Inflammatory macrophage treated with lipopolysaccharide for 4 hours (primary cell): ENCODE results near the gene OAS2.
"Not testable (repeated sequence)": the region's sequence is repeated elsewhere in the genome, so short reads cannot be mapped to it uniquely, and the experiment has no call there.

Source experiments
- DNase-seq: peaks from one replicate; pipeline ENCODE4 v3.0.0-alpha.2; 2020

Gene OAS2

DNA sequence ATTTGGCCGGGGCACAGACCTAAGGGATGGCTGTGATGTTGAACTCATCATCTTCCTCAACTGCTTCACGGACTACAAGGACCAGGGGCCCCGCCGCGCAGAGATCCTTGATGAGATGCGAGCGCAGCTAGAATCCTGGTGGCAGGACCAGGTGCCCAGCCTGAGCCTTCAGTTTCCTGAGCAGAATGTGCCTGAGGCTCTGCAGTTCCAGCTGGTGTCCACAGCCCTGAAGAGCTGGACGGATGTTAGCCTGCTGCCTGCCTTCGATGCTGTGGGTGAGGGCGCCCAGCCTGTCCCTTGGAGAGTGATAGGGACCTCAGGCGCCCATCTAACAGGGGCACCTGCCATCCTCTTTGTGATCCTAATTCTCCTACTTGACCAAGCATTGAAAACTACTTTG is 27.6 kb upstream of the OAS2 start:
- no peak for DNase-seq

DNA sequence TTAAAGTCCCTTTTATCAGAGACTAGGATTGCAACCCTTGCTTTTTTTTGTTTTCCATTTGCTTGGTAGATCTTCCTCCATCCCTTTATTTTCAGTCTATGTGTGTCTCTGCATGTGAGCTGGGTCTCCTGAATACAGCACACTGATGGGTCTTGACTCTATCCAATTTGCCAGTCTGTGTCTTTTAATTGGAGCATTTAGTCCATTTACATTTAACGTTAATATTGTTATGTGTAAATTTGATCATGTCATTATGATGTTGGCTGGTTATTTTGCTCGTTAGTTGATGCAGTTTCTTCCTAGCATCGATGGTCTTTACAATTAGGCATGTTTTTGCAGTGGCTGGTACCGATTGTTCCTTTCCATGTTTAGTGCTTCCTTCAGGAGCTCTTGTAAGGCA is 21.2 kb upstream of the OAS2 start:
- DNase-seq = not testable (repeated sequence)

DNA sequence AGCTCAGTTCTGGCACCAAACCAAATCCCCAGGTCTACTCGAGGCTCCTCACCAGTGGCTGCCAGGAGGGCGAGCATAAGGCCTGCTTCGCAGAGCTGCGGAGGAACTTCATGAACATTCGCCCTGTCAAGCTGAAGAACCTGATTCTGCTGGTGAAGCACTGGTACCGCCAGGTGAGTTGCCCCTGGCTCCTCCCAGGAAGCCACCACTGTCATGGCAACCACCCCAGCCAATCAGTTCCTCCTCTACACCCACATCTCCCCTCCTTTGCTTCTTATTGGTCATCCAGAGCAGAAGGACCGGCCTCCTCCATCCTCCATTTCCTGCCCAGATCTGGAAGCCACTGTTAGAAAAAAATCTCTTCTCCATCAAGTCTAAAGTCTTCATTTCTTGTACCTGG is 17.2 kb upstream of the OAS2 start:
- no peak for DNase-seq

DNA sequence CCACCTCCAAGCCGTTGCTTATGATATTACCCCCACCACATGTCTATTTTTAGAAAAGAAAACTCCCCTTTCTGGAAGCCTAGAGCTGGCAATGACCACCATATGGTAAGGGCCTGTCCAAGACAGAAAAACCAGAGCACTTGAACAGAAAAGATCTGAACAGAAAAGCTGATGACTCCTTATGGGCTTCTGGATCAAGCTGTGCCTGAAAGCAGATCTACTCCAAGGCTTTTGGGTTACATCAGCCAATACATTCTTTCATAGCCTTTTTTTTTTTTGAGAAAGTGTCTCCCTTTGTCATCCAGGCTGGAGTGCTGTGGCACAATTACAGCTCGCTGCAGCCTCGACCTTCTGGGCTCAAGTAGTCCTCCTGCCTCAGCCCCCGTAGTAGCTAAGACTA is 16.8 kb upstream of the OAS2 start:
- no peak for DNase-seq

DNA sequence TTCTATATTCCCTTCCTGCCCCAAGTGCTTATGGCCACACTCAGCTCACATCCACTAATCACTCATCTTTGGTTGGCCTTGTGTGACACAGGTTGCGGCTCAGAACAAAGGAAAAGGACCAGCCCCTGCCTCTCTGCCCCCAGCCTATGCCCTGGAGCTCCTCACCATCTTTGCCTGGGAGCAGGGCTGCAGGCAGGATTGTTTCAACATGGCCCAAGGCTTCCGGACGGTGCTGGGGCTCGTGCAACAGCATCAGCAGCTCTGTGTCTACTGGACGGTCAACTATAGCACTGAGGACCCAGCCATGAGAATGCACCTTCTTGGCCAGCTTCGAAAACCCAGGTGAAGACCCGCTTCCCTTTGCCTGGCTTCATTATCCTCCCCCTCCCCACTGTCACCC is 15.8 kb upstream of the OAS2 start:
- no peak for DNase-seq

DNA sequence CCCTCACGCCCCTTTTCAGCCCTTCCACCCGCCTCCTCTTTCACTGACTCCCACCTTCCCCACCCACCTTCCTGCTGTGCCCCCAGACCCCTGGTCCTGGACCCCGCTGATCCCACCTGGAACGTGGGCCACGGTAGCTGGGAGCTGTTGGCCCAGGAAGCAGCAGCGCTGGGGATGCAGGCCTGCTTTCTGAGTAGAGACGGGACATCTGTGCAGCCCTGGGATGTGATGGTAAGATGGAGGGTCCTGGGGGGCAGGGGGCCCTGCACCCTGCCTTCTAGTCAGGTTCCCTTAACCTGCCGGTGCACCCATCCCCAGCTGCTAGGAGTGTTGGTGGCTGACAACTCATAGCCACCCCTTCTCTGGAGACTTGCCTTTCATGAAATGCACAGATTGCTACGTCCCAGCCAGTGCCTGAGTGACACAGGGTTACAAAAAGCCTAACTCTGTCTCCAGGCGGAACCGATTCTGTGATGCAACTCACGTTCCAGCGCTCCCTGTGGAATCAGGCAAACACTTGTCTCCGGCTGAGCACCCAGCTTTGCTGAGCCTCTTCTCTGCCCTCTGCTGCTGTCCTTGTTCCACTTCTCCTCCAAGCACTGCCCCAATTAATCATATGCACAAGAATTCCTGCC is 15.0 kb upstream of the OAS2 start:
- no peak for DNase-seq

DNA sequence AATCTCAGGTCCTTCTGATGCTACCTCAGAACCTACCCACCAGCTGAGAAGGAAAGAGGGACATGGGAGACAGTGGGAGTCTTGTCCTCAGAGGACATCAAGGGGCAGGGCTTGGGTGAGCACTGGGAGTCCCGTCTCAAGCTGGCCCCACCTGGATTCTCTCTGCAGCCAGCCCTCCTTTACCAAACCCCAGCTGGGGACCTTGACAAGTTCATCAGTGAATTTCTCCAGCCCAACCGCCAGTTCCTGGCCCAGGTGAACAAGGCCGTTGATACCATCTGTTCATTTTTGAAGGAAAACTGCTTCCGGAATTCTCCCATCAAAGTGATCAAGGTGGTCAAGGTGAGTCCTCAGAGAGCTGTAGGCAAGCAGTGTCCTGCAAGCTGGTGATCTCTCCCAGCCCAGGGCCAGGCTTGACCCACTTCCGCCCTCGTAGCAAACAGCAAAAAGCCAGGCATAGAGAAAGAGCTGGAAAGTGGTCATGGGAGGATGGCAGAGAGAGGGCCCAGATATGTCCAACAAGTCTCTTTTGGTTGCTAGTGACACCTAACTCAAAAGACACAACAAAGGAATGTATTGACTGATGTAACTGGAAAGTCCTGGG is 14.2 kb upstream of the OAS2 start:
- DNase-seq = no peak

DNA sequence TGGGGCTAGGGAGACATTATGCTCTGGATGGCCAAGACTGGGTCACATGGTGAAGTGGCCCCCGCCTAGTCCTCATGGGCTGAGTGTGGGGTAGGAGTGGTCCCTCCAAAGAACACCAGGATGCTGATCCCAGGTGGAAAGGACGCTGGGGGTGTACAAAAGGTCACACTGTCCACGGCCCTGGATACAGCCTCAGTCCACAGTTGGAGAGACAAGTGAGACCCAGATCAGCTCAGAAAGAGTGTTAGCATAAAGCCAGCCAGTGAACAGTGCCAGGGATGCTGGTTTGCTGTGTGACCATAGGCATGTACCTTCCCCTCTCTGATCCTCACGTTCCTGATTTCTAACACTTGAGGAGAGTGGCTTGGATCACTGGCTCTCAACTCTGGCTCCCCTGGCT is 13.4 kb upstream of the OAS2 start:
- DNase-seq = no peak

DNA sequence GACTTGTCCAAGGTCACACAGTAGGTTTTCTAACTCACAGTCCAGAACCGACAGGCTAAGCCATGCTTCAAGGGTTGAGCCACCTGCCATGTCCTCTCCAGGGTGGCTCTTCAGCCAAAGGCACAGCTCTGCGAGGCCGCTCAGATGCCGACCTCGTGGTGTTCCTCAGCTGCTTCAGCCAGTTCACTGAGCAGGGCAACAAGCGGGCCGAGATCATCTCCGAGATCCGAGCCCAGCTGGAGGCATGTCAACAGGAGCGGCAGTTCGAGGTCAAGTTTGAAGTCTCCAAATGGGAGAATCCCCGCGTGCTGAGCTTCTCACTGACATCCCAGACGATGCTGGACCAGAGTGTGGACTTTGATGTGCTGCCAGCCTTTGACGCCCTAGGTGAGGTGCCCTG is 12.7 kb upstream of the OAS2 start:
- DNase-seq = no peak

DNA sequence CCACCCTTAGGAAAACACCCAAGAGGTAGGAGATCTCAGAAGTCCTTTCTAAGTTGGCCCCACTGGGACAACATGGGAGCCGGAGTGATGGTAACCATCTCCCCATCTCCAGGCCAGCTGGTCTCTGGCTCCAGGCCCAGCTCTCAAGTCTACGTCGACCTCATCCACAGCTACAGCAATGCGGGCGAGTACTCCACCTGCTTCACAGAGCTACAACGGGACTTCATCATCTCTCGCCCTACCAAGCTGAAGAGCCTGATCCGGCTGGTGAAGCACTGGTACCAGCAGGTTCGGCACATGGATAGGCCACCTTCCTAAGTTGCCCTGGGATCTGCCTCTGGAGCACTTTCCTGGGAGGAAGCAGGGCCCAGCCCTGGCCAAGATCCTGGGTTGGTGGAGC is 11.0 kb upstream of the OAS2 start:
- DNase-seq = no peak

DNA sequence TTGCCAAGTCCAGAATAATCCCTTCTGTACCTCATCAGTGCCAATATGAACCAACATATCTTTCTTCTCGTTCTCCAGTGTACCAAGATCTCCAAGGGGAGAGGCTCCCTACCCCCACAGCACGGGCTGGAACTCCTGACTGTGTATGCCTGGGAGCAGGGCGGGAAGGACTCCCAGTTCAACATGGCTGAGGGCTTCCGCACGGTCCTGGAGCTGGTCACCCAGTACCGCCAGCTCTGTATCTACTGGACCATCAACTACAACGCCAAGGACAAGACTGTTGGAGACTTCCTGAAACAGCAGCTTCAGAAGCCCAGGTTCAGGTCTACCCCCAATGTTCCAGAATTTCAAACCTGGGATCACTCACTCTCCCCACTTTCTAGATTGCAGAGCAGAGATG is 10.5 kb upstream of the OAS2 start:
- DNase-seq = no peak

DNA sequence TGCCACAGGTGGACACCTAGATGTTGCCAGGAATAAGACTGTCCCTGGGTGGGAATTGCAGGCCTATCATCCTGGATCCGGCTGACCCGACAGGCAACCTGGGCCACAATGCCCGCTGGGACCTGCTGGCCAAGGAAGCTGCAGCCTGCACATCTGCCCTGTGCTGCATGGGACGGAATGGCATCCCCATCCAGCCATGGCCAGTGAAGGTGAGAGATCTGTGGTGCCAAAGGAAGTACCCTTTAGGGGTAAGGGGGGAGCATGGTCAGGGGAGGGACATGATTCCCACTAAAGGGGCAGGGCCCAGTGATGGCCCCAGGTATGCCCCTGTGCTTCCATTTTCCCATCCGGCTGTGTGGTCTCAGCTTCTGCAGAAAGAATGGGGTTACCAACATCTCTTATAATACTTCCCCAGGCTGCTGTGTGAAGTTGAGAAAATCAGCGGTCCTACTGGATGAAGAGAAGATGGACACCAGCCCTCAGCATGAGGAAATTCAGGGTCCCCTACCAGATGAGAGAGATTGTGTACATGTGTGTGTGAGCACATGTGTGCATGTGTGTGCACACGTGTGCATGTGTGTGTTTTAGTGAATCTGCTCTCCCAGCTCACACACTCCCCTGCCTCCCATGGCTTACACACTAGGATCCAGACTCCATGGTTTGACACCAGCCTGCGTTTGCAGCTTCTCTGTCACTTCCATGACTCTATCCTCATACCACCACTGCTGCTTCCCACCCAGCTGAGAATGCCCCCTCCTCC is 8.6 kb upstream of the OAS2 start:
- no peak for DNase-seq

DNA sequence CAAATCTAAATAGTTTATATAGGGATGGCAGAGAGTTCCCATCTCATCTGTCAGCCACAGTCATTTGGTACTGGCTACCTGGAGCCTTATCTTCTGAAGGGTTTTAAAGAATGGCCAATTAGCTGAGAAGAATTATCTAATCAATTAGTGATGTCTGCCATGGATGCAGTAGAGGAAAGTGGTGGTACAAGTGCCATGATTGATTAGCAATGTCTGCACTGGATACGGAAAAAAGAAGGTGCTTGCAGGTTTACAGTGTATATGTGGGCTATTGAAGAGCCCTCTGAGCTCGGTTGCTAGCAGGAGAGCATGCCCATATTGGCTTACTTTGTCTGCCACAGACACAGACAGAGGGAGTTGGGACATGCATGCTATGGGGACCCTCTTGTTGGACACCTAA is 7.9 kb upstream of the OAS2 start:
- DNase-seq = no peak

DNA sequence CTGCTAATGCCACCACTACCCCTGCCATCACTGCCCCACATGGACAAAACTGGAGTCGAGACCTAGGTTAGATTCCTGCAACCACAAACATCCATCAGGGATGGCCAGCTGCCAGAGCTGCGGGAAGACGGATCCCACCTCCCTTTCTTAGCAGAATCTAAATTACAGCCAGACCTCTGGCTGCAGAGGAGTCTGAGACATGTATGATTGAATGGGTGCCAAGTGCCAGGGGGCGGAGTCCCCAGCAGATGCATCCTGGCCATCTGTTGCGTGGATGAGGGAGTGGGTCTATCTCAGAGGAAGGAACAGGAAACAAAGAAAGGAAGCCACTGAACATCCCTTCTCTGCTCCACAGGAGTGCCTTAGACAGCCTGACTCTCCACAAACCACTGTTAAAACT is 7.1 kb upstream of the OAS2 start:
- no peak for DNase-seq

DNA sequence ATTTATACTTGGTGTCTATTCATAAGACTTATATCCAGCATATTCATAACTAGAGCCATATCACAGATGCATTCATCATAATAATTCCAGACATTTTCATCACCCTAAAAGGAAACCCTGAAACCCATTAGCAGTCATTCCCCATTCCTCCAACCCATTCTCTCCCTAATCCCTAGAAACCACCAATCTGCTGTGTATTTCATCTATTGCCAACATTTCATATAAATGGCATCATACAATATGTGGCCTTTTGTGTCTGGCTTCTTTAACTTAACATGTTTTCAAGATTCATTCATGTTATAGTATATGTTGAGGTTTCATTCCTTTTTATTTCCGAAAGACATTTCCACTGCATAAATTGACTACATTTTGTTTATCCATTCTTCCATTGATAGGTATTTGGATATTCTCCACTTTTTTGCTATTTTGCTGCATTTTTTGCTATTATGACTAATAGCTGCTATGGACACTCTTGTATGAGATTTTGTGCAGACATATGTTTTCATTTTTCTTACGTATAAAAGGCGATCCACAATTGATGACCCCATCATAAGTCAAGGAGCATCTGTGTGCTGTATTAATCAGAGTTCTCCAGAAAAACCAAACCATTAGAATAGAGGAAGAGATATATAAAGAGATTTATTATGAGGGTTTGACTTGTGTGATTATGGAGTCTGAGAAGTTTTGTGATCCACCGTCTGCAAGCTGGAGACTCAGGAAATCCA is 5.1 kb upstream of the OAS2 start:
- DNase-seq = no peak

DNA sequence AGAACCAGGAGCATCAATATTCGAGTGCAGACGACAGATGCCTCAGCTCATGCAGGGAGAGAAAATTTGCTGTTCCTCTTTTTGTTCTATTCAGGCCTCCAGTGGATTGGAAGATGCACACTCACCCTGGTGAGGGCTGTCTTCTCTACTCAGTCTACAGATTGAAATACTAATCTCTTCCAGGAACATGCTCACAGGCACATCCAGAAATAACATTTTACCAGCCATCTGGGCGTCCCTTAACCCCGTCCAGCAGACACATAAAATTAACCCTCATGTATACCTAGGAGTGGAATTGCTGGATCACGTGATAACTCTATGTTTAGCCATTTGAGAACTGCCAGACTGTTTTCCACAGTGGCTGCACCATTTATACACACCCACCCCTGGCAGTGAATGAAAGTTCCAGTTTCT is 4.5 kb upstream of the OAS2 start:
- DNase-seq = no peak

DNA sequence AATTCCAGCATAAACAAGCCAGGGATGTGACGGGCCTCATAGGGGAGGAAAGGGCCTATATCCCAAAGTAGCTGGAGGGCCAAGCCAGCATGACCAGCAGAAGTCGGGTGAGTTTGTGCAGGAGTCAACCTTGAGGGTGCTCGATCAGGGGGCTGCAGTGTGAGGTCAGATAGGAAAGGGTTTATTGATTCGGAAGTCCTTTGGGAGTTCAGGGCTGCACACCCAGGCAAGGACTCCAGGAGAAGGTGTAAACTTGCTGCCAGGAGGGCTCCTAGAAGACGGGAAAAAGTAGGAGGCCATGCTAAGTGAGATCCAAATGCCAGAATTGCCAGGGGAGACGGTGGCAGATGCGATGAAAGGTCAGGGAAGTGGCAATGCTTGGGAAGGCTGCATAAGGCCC is 3.4 kb upstream of the OAS2 start:
- DNase-seq = no peak

DNA sequence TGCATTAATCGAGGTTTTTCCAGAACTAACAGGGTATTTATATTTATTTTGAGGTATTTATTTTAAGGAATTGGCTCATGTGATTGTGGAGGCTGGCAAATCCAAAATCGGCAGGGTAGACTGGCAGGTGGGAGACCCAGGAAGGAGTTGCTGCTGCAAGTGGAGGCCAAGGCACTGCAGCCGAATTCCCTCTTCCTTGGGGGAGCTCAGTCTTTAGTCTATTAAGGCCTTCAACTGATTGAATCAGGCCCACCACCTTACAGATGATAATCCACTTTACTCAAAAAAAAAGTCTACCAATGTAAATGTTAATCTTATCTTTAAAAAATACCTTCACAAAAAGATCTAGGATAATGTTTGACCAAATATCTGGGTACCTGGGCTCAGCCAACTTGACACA is 1.2 kb upstream of the OAS2 start:
- DNase-seq = no peak

DNA sequence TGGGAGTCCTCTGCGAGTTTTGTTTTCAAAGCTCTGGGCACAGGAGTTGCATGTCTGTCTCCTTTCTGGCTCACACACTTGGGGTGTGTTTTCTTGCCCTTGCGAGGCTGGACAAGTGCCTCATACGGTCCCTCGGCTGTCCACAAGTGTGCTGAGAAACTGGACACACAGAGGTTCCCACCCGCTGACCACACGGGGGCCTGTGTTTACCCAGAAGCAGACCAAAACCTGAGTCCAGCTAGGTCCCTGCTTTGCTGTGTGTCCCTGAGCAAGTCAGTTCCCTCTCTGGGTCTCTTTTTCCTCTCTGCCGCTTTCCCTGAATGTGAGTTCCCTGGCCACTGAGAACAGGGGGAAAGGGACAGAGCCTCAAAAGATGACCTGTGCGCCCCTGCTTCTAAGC is 678 bp upstream of the OAS2 start:
- DNase-seq = peak; percentile 57

DNA sequence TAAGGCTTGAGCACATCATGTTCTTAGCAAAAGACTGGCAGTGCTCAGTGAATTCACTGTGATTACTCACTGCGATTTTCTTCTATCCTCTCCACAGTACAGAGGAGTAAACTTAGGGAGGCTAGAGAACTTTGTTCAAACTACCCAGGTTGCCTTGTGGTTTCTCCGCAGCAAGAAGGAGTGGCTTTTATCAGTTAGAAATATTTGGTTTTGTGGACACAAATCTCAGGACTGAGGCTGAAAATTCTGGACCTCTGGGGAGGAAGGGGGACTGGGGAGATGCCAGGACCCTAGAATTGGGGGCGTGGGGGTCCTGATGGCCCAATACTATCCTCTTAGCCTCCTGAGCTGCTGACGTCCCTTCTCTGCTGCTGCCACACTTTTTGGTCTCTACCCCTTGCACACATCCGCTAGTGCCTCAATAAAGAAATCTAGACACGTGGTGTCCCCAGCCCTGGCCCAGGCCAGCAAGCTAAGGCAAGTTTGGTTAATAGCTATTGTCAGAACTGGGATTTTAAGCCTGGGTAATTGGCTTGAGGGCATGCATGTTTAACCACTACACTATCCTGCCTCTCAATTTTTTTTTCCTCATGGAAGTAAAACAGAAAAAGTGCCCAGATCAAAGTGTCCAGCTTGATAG is 842 bp downstream of the OAS2 start:
- peak; percentile 72 for DNase-seq

DNA sequence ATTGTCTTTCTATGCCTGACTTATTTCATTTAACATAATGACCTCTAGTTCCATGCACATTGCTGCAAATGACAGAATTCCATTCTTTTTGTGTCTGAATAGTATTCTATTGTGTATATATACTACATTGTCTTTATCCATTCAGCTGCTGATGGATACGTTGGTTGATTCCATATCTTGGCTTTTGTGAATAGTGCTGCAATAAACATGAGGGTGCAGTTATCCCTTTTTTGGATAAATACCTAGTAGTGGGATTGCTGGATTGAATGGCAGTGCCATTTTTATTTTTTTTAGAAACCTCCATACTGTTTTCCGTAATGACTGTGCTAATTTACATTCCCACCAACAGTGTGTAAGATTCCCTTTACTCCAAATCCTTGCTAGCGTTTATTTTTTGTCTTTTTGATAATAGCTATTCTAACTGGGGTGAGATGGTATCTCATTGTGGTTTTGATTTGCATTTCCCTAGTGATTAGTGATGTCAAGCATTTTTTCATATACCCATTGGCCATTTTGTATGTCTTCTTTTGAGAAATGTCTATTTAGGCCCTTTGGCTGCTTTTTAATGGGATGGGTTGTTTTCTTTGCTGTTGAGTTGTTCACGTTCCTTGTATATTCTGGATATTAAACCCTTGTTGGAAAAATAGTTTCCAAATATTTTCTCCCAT is 2.3 kb downstream of the OAS2 start:
- DNase-seq = peak; percentile 35

DNA sequence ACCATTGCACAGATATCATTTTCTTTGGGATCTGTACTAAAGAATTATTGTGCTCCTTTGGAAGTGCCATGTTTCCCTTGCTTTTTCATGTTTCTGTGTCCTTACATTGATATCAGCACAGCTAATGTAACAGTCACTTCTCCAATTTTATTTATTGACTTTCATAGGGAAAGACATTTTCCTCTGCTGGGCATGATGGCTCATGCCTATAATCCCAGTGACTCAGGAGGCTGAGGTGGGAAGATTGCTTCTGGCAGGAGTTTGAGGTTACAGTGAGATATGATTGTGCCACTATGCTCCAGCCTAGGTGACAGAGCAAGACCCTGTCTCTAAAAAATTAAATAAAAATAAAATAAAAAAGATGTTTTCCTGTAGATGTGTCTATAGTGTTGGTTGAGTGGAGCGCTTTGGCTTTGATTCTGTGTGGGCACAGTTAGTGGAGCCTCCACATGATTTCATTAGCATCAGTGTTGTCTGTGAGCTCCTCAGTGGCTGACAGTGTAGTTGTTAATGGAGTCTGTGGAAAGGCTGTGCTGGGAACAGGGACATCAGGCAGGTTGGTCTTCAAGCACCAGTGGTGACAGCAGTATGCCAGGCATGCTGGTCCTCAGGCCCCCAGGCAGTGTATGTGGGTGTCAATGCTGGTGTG is 7.4 kb downstream of the OAS2 start:
- no peak for DNase-seq
